GM12873 (cell line): ENCODE data around the gene AFP.

ENCODE experiments used
- CTCF ChIP-seq: IDR thresholded peaks from 2 replicates; pipeline ENCODE4 v1.5.1; 2012; ENCODE audit warnings: low read depth, mild to moderate bottlenecking, moderate library complexity, low read length, control low read depth; ENCODE audit not compliant: insufficient read depth; ENCODE audit errors: missing control alignments

Gene AFP

GRCh38 chr4:73448448-73449203 lies 12.6 kb downstream of the AFP start:
- TF ChIP-seq CTCF = no peak

GRCh38 chr4:73450398-73451004 lies 14.5 kb downstream of the AFP start:
- no peak for TF ChIP-seq CTCF

- TF ChIP-seq CTCF = no peak
Measured at GRCh38 chr4:73451404-73451803, 15.4 kb downstream of the AFP start.

- no peak for TF ChIP-seq CTCF
Measured at GRCh38 chr4:73451981-73452747, 16.1 kb downstream of the AFP start.

GRCh38 chr4:73452953-73453700 lies 17.1 kb downstream of the AFP start:
- no peak for TF ChIP-seq CTCF

GRCh38 chr4:73453701-73454005 lies 17.6 kb downstream of the AFP start:
- TF ChIP-seq CTCF = no peak

GRCh38 chr4:73454920-73455319 lies 18.9 kb downstream of the AFP start:
- TF ChIP-seq CTCF = no peak
